A549 treated with CORT108297 at 1 μM for 4 hours (cell line): ENCODE results near the gene BUD31. TPM values are rescaled to one million over a fixed set of nuclear protein-coding genes. Genes with fewer than 3 reads are reported as not detected.

Experiments used
- total RNA-seq: library from RNA; stranded (reverse); fragments of 200-300 nt; extraction: Qiagen RNA extraction; gene quantifications from 5 replicates; pipeline ENCODE4 v1.2.3, GENCODE V29; 2022

BUD31 gene
- 134 to 158 TPM (median 145 TPM) in 5 replicates for total RNA-seq

GRCh38 chr7:99408379-99409191, at the start of gene BUD31, which contains the start of gene PDAP1:
TSS of gene BUD31 (plus strand) at chr7:99408969. CDS start at chr7:99411093, 2,124 bp downstream.
TSS of gene PDAP1 (minus strand) at chr7:99408597. CDS start at chr7:99408548, 49 bp downstream.

GRCh38 chr7:99374111-99375064, 34.4 kb upstream of the BUD31 start, which contains the start of gene ARPC1B:
TSS of gene ARPC1B (plus strand) at chr7:99374730. CDS start at chr7:99385715, 10,985 bp downstream.

GRCh38 chr7:99438573-99439480, 30.1 kb downstream of the BUD31 start, which contains the start of the genes CPSF4 and PTCD1:
TSS of gene CPSF4 (plus strand) at chr7:99438943. CDS start at chr7:99439083, 140 bp downstream.
TSS of gene PTCD1 (minus strand) at chr7:99438798. CDS start at chr7:99435242, 3,556 bp downstream.

Other genes starting within 250 kb of the BUD31 start
- 1.1 to 1.5 TPM (median 1.2 TPM) in 5 replicates for gene KPNA7, start 200.9 kb upstream of the BUD31 start, total RNA-seq
- gene MYH16, start 136.1 kb upstream of the BUD31 start, total RNA-seq: 0.46 to 0.65 TPM (median 0.58 TPM) in 5 replicates
- 125 to 147 TPM (median 132 TPM) in 5 replicates for gene ARPC1A, start 83.1 kb upstream of the BUD31 start, total RNA-seq
- gene ARPC1B, start 34.2 kb upstream of the BUD31 start, total RNA-seq: 287 to 301 TPM (median 297 TPM) in 5 replicates
- gene PDAP1, start 372 bp upstream of the BUD31 start, total RNA-seq: 167 to 202 TPM (median 181 TPM) in 5 replicates
- gene PTCD1, start 29.8 kb downstream of the BUD31 start, total RNA-seq: 5.9 to 7.9 TPM (median 6.5 TPM) in 5 replicates
- 30.1 to 48.5 TPM (median 44.6 TPM) in 5 replicates for gene CPSF4, start 30.0 kb downstream of the BUD31 start, total RNA-seq
- 872 to 1,418 TPM (median 915 TPM) in 5 replicates for gene ATP5MF, start 57.2 kb downstream of the BUD31 start, total RNA-seq
- 7.3 to 10.1 TPM (median 8.4 TPM) in 5 replicates for gene ZNF789, start 63.9 kb downstream of the BUD31 start, total RNA-seq
- 16.9 to 19.4 TPM (median 18.1 TPM) in 5 replicates for gene ZNF394, start 91.3 kb downstream of the BUD31 start, total RNA-seq
- 7.8 to 9.9 TPM (median 9.5 TPM) in 5 replicates for gene ZKSCAN5, start 95.7 kb downstream of the BUD31 start, total RNA-seq
- 5.8 to 6.6 TPM (median 6.3 TPM) in 5 replicates for gene FAM200A, start 143.1 kb downstream of the BUD31 start, total RNA-seq
- 56.3 to 60.1 TPM (median 57.7 TPM) in 5 replicates for gene ZNF655, start 149.7 kb downstream of the BUD31 start, total RNA-seq
- 0.78 to 1.5 TPM (median 1.3 TPM) in 5 replicates for gene TMEM225B, start 189.3 kb downstream of the BUD31 start, total RNA-seq
- gene ZSCAN25, start 208.0 kb downstream of the BUD31 start, total RNA-seq: 7.8 to 9.4 TPM (median 8.7 TPM) in 5 replicates